ENCODE results near the gene EVI5.

DNA sequence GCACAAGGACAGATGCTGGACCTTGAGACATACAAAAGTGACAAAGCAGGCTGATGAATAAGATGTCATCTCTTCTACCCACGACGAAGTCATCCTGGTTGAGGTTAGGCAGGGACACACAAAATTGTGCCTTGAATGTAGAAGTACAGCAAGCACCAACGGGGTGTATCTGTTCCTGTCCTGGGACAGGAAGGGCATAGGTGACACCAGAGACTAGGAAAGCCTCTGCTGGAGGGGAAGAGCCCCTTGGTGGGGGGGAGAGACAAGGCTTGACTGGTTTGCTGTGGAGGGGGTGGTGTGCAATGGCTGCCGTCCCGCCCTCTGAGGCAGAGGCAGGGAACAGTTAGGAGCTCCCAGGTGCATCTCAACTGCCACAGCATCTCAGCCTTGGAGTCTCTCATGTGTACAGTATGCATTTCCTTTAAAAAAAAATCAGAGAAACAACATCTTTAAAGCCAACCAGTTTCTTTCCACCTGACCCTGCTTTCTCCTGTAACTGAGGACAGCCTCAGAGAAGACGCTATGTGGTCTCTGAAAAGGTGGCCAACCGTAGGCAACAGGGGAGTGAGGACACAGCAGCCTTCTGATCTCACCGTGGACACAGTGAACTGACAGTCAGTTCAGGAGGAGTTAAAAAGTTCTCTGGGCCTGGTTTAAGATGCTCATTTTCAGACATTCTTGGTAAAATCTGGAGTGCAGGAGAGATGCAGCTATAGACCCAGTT is 280.5 kb downstream of the EVI5 start:
- TF ChIP-seq, protein P1, sequence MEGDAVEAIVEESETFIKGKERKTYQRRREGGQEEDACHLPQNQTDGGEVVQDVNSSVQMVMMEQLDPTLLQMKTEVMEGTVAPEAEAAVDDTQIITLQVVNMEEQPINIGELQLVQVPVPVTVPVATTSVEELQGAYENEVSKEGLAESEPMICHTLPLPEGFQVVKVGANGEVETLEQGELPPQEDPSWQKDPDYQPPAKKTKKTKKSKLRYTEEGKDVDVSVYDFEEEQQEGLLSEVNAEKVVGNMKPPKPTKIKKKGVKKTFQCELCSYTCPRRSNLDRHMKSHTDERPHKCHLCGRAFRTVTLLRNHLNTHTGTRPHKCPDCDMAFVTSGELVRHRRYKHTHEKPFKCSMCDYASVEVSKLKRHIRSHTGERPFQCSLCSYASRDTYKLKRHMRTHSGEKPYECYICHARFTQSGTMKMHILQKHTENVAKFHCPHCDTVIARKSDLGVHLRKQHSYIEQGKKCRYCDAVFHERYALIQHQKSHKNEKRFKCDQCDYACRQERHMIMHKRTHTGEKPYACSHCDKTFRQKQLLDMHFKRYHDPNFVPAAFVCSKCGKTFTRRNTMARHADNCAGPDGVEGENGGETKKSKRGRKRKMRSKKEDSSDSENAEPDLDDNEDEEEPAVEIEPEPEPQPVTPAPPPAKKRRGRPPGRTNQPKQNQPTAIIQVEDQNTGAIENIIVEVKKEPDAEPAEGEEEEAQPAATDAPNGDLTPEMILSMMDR (IDR thresholded peaks at IDR 0.05), result no peak
- TF ChIP-seq POLR2A (IDR thresholded peaks at IDR 0.05), result no peak
- no peak for TF ChIP-seq POLR2AphosphoS5 (IDR thresholded peaks at IDR 0.05)
- TF ChIP-seq EP300 (IDR thresholded peaks at IDR 0.05), result no peak
